CD4-positive, alpha-beta T cell (primary cell): ENCODE data around the gene ARF6. TPM values are rescaled to one million over a fixed set of nuclear protein-coding genes. Genes with fewer than 3 reads are reported as not detected.

ENCODE experiments used
- ATAC-seq: fragments of 200-7000 bp; cut with Tn5 transposase; one replicate; pipeline ENCODE4 v1.10.0; 2022; ENCODE audit warnings: mild to moderate bottlenecking; ENCODE audit not compliant: poor library complexity
- CTCF ChIA-PET: fragments of 350-600 bp; sonication (Branson Sonifier 250); formaldehyde crosslinking; loops from one replicate; lab custom pipeline; 2021; ENCODE audit warnings: antibody characterized with exemption, inconsistent platforms; lab: Charles Lee
- POLR2A ChIA-PET: fragments of 350-600 bp; sonication (Branson Sonifier 250); formaldehyde crosslinking; loops from one replicate; lab custom pipeline; 2021; ENCODE audit warnings: antibody characterized with exemption, inconsistent platforms; lab: Charles Lee
- DNase-seq, 14 experiments: peaks; one replicate each; pipeline ENCODE4 v3.0.0-alpha.2; 2013 to 2020; ENCODE audit warnings: mixed read lengths in 2 of 14
- H3K27ac ChIP-seq, 2 donors: one replicate each; pipeline versions ENCODE4 v1.5.1 to v1.7.0; 2013; ENCODE audit warnings: low read length in 2 of 2, low read depth in 1 of 2, mild to moderate bottlenecking in 1 of 2
- H3K27me3 ChIP-seq, 2 experiments: 1 replicate in 1 of 2; 2 replicates in 1 of 2; pipeline versions ENCODE4 v1.6.1 to v1.7.0; 2013; ENCODE audit warnings: low read length in 2 of 2, control low read depth in 1 of 2, mild to moderate bottlenecking in 1 of 2, moderate library complexity in 1 of 2; ENCODE audit not compliant: insufficient read depth in 2 of 2, control insufficient read depth in 1 of 2
- H3K36me3 ChIP-seq: one replicate; pipeline ENCODE4 v1.6.1; 2013; ENCODE audit warnings: low read length, control low read depth; ENCODE audit not compliant: insufficient read depth
- H3K4me1 ChIP-seq: one replicate; pipeline ENCODE4 v1.6.1; 2013; ENCODE audit warnings: low read length, control low read depth; ENCODE audit not compliant: insufficient read depth
- H3K4me3 ChIP-seq: one replicate; pipeline ENCODE4 v1.5.1; 2013; ENCODE audit warnings: mild to moderate bottlenecking, low read length, moderate library complexity
- H3K9me3 ChIP-seq, 2 experiments: 1 replicate in 1 of 2; 2 replicates in 1 of 2; pipeline versions ENCODE4 v1.6.1 to v1.7.0; 2013; ENCODE audit warnings: low read length in 2 of 2, mild to moderate bottlenecking in 2 of 2, control low read depth in 1 of 2, moderate library complexity in 1 of 2; ENCODE audit not compliant: control insufficient read depth in 1 of 2, insufficient read depth in 1 of 2
- H3K27ac Mint-ChIP-seq: one replicate; pipeline ENCODE4 v1.8.0; 2020; ENCODE audit warnings: mixed read lengths
- H3K27me3 Mint-ChIP-seq: one replicate; pipeline ENCODE4 v1.8.0; 2021; ENCODE audit warnings: mixed read lengths
- H3K36me3 Mint-ChIP-seq: one replicate; pipeline ENCODE4 v1.8.0; 2021; ENCODE audit warnings: low read depth, mixed read lengths
- H3K4me1 Mint-ChIP-seq: one replicate; pipeline ENCODE4 v1.8.0; 2021; ENCODE audit warnings: low read depth, mixed read lengths
- H3K4me3 Mint-ChIP-seq: one replicate; pipeline ENCODE4 v1.8.0; 2020; ENCODE audit warnings: mild to moderate bottlenecking, mixed read lengths
- H3K9me3 Mint-ChIP-seq: one replicate; pipeline ENCODE4 v1.8.0; 2020; ENCODE audit warnings: mixed read lengths
- CTCF ChIP-seq: fragments of 200-600 bp; IDR thresholded peaks from one replicate; pipeline ENCODE4 v1.8.0; 2022; ENCODE audit warnings: antibody characterized with exemption, mild to moderate bottlenecking
- intact Hi-C, 2 experiments: fragments of 100-400 bp; cut with DNase I in 1 of 2; cut with micrococcal nuclease in 1 of 2; formaldehyde crosslinking; loops; one replicate each; pipeline versions ENCODE4 v1.15.1 to v1.9.0; 2023 to 2025; cut with DNase I, micrococcal nuclease
- total RNA-seq, 174 experiments: library from RNA in 2 of 174; stranded (reverse) in 2 of 174; gene quantifications; one replicate each; pipeline ENCODE4 v1.2.3 and lab custom pipeline; 2021 to 2026

Gene ARF6
- total RNA-seq, 2 experiments from 2014 or later, result 67.2 to 69.7 TPM

- Histone ChIP-seq H3K27ac (no peak overlapping the region), H3K4me1 (peaks cover 14% of the 10 kb centered on the region), H3K36me3 (no peaks in the 10 kb centered on the region), H3K27me3 (no peaks in the 10 kb centered on the region), H3K9me3 (no peaks in the 10 kb centered on the region), H3K4me3 (no peak overlapping the region)
- Mint-ChIP-seq H3K36me3 (no peaks in the 10 kb centered on the region), H3K4me1 (peaks cover 20% of the 10 kb centered on the region), H3K9me3 (no peaks in the 10 kb centered on the region), H3K27ac (no peak overlapping the region), H3K27me3 (no peaks in the 10 kb centered on the region), H3K4me3 (no peak overlapping the region)
- no peak for TF ChIP-seq CTCF
- POLR2A ChIA-PET, result interaction anchor here (1.2 kb wide), 1 partner anchor 10 kb away, joined by 4 read pairs; no protein-coding TSS in a partner anchor
- DNase-seq, result no peak
- intact Hi-C loops, result loop anchor here in 1 of 2 experiments (2.0 kb wide), 1 partner anchor 13 kb away; the partner anchor contains the start of gene ARF6
- CTCF ChIA-PET, result interaction anchor here (0.6 to 2.4 kb wide), 4 partner anchors 44 to 603 kb away, joined by 3 to 7 read pairs (median 3); partner anchors contain the start of gene NEMF
- no peak for ATAC-seq
Measured at GRCh38 chr14:49905989-49906388, 13.1 kb downstream of the ARF6 start.

GRCh38 chr14:49907186-49907585 is 14.3 kb downstream of the ARF6 start:
- Histone ChIP-seq H3K36me3 (no peaks in the 10 kb centered on the region), H3K27ac (no peak overlapping the region), H3K4me3 (no peak overlapping the region), H3K9me3 (no peaks in the 10 kb centered on the region), H3K4me1 (peaks cover 16% of the 10 kb centered on the region), H3K27me3 (no peaks in the 10 kb centered on the region)
- Mint-ChIP-seq H3K4me1 (peaks cover 27% of the 10 kb centered on the region), H3K9me3 (no peaks in the 10 kb centered on the region), H3K4me3 (no peak overlapping the region), H3K36me3 (no peaks in the 10 kb centered on the region), H3K27me3 (no peaks in the 10 kb centered on the region), H3K27ac (no peak overlapping the region)
- POLR2A ChIA-PET, result interaction anchor here (1.3 kb wide), 1 partner anchor 92 kb away, joined by 3 read pairs; no protein-coding TSS in a partner anchor
- intact Hi-C loops, result loop anchor here in 1 of 2 experiments (2.0 kb wide), 1 partner anchor 14 kb away; the partner anchor contains the start of gene ARF6
- TF ChIP-seq CTCF, result no peak
- DNase-seq (no peak), ATAC-seq (no peak)
- CTCF ChIA-PET, result interaction anchor here (0.6 to 2.4 kb wide), 2 partner anchors 45 to 65 kb away, joined by 3 to 7 read pairs; no protein-coding TSS in a partner anchor

GRCh38 chr14:49908433-49908782 is 15.5 kb downstream of the ARF6 start:
- TF ChIP-seq CTCF, result no peak
- no peaks in the 10 kb centered on the region for H3K27me3 ChIP-seq
- no peak overlapping the region for H3K27ac Mint-ChIP-seq
- CTCF ChIA-PET, result no interaction called here
- peaks cover 24% of the 10 kb centered on the region for H3K4me1 Mint-ChIP-seq
- POLR2A ChIA-PET, result interaction anchor here (0.9 to 1.3 kb wide), 3 partner anchors 15 to 91 kb away, joined by 3 to 7 read pairs (median 4); partner anchors contain the start of gene ARF6
- DNase-seq (no peak), ATAC-seq (no peak)
- no peaks in the 10 kb centered on the region for H3K9me3 ChIP-seq
- H3K9me3 Mint-ChIP-seq, result no peaks in the 10 kb centered on the region
- H3K36me3 Mint-ChIP-seq, result no peaks in the 10 kb centered on the region
- no peak overlapping the region for H3K4me3 Mint-ChIP-seq
- no peak overlapping the region for H3K4me3 ChIP-seq
- no peak overlapping the region for H3K27ac ChIP-seq
- no peaks in the 10 kb centered on the region for H3K36me3 ChIP-seq
- no peaks in the 10 kb centered on the region for H3K27me3 Mint-ChIP-seq
- intact Hi-C loops, result no loop called here
- H3K4me1 ChIP-seq, result peaks cover 16% of the 10 kb centered on the region
